Vagina (tissue), 2 donors: ENCODE data around the gene TMEM196.

ENCODE experiments used
- POLR2A ChIP-seq, 2 donors: fragments of 450-650 bp; IDR thresholded peaks; one replicate each; pipeline ENCODE4 v1.6.1; 2017; ENCODE audit warnings: antibody characterized with exemption in 2 of 2, mild to moderate bottlenecking in 2 of 2, moderate library complexity in 2 of 2
- POLR2AphosphoS5 ChIP-seq, 2 donors: sonication (generic); formaldehyde crosslinking; IDR thresholded peaks; one replicate each; pipeline ENCODE4 v1.9.0; 2017; ENCODE audit warnings: antibody characterized with exemption in 2 of 2, mild to moderate bottlenecking in 2 of 2, low read depth in 1 of 2; ENCODE audit not compliant: insufficient read depth in 1 of 2
- TF ChIP-seq, protein P1 (sequence below), 3 experiments: fragments of 450-650 bp in 2 of 3; fragments of 200-600 bp in 1 of 3; sonication (generic) in 1 of 3; IDR thresholded peaks; one replicate each; pipeline ENCODE4 v1.5.1; 2017 to 2019; ENCODE audit warnings: antibody characterized with exemption in 3 of 3, mild to moderate bottlenecking in 2 of 3, moderate library complexity in 2 of 3

DNA sequence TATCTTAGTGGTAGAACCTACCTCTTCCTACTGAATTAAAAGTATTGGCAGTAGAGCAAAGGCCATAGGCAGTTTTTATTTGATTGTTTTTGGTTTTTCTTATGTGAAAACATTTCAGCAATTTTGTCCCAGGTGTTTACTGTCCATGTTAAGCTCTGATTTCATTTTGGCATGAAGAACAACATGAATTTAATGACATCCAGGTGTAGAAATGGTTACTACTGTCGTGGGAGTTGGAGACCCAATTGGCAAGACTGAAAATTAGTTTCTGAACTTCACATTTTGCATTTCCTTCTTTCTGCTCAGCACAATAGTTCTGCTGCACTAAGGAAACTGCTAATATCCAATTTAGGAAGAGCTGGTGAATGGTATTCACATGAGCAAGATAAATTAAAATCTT lies 38.0 kb upstream of the TMEM196 start:
- TF ChIP-seq, protein P1, sequence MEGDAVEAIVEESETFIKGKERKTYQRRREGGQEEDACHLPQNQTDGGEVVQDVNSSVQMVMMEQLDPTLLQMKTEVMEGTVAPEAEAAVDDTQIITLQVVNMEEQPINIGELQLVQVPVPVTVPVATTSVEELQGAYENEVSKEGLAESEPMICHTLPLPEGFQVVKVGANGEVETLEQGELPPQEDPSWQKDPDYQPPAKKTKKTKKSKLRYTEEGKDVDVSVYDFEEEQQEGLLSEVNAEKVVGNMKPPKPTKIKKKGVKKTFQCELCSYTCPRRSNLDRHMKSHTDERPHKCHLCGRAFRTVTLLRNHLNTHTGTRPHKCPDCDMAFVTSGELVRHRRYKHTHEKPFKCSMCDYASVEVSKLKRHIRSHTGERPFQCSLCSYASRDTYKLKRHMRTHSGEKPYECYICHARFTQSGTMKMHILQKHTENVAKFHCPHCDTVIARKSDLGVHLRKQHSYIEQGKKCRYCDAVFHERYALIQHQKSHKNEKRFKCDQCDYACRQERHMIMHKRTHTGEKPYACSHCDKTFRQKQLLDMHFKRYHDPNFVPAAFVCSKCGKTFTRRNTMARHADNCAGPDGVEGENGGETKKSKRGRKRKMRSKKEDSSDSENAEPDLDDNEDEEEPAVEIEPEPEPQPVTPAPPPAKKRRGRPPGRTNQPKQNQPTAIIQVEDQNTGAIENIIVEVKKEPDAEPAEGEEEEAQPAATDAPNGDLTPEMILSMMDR (IDR thresholded peaks at IDR 0.05): no peak
- TF ChIP-seq POLR2A (IDR thresholded peaks at IDR 0.05) (no peak), POLR2AphosphoS5 (IDR thresholded peaks at IDR 0.05; ENCODE audit: insufficient read depth in 1 of 2, low read depth in 1 of 2) (no peak)
